ENCODE results near the gene ATP2A3.

- TF ChIP-seq MYC (IDR thresholded peaks at IDR 0.05; ENCODE audit: low read depth, low read length): no peak
- no peak for TF ChIP-seq POLR2A (IDR thresholded peaks at IDR 0.05; ENCODE audit: low read depth, low read length)
- no peak for TF ChIP-seq CTCF (IDR thresholded peaks at IDR 0.05; ENCODE audit: extremely low read depth in 1 of 2, insufficient read depth in 1 of 2, low read depth in 1 of 2, low read length in 2 of 2)
- no peak for TF ChIP-seq POLR2AphosphoS5 (IDR thresholded peaks at IDR 0.05; ENCODE audit: insufficient read depth, low read depth, low read length)
These were observed 14.8 kb downstream of the ATP2A3 start for GRCh38 chr17:3949418-3949817.
